GM21528 (cell line): ENCODE measurements around the gene MED25.

Experiments used
- ATAC-seq: cut with Tn5 transposase; IDR thresholded peaks from one replicate; pipeline ENCODE4 v1.9.1; 2021; ENCODE audit warnings: mild to moderate bottlenecking, moderate library complexity; ENCODE audit not compliant: unreplicated experiment, low FRiP score

Gene MED25

DNA sequence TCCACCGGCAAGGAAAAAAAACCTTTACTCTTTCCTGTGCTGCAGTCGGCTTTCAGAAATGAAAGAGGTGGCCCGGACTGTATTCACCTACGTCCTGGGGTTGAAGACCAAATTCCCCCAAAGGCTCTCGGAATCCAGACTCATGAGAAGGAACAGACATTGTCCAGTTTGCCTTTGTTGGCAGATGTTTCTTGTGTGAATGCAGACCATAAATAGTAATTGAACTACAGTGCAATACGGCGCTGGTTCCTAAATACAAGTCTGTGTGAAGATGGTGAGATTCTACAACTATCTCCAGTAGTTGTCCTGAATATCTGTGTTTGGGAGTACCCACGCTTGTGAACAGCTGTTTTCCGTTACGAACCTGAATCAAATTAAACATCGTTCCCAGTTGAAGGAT, 21.6 kb downstream of the MED25 start:
- no peak for ATAC-seq

DNA sequence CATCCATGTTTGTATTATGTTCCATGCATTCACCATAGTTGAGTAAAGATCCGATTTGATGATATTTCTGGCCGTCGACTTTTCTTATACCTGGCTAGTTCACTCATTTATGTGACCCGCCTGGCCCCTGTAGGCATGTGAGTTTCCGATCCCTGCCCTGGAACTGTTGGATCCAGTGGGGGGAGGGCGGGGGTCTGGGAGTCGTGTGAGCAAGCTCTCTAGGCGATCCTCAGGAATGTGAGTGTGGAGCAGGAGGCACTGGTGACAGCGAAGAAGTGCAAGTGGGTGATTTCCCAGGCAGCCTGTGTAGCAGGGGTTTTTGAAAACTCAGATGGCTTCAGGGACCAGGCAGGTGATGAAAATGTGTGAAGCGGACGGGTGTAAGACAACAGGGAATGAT, 22.2 kb downstream of the MED25 start:
- no peak for ATAC-seq

DNA sequence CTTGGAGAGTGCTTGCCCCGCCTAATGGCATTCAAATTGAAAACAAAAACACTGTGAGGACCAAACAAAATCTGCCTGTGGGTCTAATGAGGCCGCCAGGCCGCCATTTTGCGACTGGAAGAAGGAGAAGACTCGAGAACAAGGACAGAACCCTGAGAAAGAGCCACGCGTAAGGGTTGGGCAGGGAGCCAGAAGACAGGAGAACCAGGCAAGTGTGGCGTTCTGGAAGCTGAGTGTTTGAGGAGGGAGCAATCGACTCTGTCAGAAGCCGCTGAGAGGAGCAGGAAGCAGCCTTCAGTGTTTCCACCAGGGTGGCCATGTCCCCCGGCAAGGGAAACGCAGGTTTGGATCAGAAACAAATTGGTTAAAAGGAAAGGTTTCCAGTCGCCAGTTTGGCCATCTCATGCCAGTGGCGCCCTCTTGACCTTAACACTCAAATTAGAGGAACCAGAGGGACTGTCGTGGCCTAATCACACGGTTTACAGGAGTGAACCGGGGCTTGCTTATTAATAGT, 22.7 kb downstream of the MED25 start:
- no peak for ATAC-seq

DNA sequence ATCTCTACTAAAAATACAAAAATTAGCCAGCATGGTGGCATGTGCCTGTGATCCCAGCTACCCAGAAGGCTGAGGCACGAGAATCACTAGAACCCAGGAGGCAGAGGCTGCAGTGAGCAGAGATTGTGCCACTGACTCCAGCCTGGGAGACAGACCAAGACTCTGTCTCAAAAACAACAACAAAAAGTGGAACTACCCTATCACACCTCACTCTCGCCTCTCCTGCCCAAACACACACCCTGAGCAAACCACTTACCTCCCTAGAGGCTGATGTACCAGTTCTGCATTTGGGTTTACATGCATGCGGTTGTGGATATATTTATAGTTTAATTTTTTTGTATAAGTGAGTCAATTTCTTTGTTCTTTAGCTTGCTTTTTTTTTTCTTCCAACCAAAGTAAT, 25.2 kb downstream of the MED25 start:
- ATAC-seq, result no peak

- no peak for ATAC-seq
These were observed 26.3 kb downstream of the MED25 start for GRCh38 chr19:49844138-49845095.

- no peak for ATAC-seq
These were observed 27.3 kb downstream of the MED25 start for GRCh38 chr19:49845414-49845813.

DNA sequence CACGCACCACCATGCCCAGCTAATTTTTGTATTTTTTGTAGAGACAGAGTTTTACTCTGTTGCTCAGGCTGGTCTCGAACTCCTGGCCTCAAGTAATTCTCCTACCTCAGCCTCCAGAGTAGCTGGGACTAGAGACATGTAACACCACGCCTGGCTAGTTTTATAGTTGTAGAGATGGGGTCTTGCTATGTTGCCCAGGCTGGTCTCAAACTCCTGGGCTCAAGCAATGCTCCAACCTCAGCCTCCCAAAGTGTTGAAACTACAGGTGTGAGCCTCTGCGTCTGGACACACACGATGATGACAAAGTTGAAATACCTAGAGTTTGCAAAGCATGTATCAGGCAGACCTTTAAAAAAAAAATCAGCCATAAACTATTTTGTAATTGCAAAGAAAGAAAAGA, 28.3 kb downstream of the MED25 start:
- no peak for ATAC-seq

- no peak for ATAC-seq
These were observed 29.9 kb downstream of the MED25 start for GRCh38 chr19:49847731-49848696.

- no peak for ATAC-seq
These were observed 30.8 kb downstream of the MED25 start for GRCh38 chr19:49848938-49849337.

DNA sequence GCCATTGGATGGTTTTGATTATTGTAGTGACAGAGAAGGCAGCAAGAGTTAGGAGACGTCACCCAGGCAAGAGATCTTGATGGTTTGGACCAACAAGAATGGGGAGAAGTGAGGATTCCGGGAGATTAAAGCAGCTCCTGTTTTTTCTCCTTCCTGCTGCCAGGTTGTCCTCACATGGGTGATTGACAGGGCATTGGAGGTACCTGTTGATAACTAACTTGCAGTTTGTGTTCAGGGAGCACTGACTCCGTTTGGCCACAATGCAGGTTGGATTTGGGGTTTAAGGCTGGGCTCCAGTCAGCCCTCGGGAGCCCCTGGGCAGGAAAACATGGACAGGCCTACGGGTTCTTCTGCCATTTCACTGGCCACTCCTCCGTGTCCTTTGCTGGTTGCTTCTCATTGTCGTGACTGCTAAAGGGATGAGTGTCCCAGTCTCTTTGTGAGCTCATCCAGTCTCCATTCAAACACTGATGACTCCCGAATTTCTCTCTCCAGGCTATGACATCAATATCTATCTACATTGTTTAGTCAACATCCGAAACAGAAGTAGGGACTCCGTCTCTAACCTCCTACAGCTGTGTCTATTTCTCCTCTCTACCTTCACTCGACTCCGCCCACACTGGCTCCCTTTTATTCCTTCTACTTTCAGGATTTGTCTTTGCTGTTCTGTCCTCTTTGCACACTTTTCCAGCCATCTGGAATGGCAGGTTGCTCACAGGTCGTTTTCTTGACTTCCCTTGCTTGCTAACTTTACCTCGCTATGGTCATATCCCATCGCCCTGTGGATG, 31.5 kb downstream of the MED25 start:
- no peak for ATAC-seq

- ATAC-seq, result no peak
These were observed 32.1 kb downstream of the MED25 start for GRCh38 chr19:49850221-49850486.

GRCh38 chr19:49850487-49851342, 32.6 kb downstream of the MED25 start, which contains the start of gene PTOV1:
PTOV1 (plus strand) TSS chr19:49851159.
- ATAC-seq, result peak; percentile 72

GRCh38 chr19:49851456-49852259, 33.6 kb downstream of the MED25 start:
- ATAC-seq, result no peak

GRCh38 chr19:49852631-49853126, 34.6 kb downstream of the MED25 start:
- no peak for ATAC-seq

DNA sequence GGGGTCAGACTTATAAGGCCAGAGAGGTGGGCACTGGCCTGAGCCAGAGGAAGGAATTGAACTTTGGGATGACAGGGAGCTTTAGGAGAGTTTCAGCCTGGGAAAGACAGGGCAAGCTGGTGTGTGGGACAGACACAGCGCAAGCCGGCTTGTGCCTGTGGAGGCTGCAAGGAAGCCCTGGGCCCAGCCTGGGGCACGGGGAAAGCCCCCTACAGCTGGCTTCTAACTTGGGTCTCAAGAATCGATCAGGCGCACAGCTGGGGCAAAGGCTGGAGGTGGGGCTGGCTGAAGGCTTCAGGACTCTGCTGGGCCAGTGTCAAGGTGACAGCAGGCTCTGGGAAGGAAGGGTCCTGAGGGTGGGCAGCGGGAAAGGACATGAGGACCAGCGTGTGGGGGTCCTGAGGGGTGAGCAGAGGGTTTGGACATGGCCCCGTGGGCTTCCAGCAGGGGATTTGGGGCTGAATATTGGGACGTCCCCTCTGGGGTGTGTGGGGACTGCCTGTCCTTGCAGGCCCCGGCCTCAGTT, 35.8 kb downstream of the MED25 start:
- ATAC-seq, result no peak

DNA sequence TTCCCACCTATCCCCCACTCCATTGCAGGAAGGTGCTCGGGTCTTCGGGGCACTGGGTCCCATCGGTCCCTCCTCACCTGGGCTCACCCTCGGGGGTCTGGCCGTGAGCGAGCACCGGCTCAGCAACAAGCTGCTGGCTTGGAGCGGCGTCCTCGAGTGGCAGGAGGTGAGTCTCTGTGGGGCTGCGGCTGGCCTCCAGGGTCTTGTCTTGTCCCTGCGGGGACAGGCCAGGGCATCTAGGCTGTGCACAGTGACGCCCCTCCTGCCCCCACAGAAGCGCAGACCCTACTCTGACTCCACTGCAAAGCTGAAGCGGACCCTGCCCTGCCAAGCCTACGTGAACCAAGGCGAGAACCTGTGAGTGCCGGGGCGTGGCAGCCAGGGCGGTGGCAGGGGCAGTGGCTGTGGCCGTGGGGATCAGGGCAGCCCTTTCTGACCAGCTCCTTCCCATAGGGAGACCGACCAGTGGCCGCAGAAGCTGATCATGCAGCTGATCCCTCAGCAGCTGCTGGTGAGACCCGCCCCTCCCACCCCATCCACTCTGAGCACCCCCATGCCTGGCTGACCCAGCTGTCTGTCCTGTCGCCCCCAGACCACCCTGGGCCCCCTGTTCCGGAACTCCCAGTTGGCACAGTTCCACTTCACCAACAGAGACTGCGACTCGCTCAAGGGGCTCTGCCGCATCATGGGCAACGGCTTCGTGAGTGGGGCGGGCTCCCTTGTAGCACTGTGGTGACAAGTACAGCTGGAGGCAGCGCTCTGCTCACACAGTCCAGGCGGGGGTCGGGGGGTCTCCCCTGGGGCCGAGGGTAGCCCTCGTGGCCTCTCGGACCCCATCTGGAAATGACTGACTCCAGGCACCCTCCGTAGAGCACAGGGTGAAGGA, 36.5 kb downstream of the MED25 start:
- ATAC-seq, result no peak

DNA sequence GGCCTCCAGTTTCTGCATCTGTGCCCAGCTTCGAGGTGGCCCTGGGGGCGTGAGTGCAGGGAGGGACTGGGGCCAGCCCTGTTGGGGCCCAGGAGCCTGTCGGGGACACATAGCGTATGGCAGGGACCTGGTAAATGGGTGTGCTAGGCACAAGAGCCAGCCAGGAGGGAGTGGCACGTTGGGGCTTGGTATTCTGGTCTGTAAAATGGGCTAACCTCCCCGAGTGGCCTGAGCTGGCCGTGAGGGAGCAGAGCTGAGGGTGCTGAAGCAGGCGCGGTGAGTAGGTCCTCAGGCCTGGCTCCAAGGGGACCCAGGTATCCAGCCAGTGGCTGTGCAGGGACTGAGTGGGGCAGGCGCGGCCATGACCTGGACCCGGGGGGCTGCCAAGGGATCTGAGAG, 37.2 kb downstream of the MED25 start:
- no peak for ATAC-seq
